ENCODE data around the gene PLCL2.

- TF ChIP-seq CTCF (IDR thresholded peaks at IDR 0.05; ENCODE audit: low read length) (no peak), EZH2 (optimal IDR thresholded peaks at IDR 0.05; ENCODE audit: low read depth, low read length) (no peak), EZH2phosphoT487 (IDR thresholded peaks at IDR 0.05; ENCODE audit: low read length) (no peak)
These were observed 15.2 kb downstream of the PLCL2 start for GRCh38 chr3:16899919-16900318.
